GM19025 (cell line): ENCODE data around the gene GPS1.
A peak's percentile ranks its signal among the peaks of the same experiment; 100 is the strongest.

ENCODE experiments used
- ATAC-seq: cut with Tn5 transposase; IDR thresholded peaks from one replicate; pipeline ENCODE4 v1.9.1; 2021; ENCODE audit warnings: mild to moderate bottlenecking, low read depth, moderate library complexity; ENCODE audit not compliant: unreplicated experiment

Gene GPS1

DNA sequence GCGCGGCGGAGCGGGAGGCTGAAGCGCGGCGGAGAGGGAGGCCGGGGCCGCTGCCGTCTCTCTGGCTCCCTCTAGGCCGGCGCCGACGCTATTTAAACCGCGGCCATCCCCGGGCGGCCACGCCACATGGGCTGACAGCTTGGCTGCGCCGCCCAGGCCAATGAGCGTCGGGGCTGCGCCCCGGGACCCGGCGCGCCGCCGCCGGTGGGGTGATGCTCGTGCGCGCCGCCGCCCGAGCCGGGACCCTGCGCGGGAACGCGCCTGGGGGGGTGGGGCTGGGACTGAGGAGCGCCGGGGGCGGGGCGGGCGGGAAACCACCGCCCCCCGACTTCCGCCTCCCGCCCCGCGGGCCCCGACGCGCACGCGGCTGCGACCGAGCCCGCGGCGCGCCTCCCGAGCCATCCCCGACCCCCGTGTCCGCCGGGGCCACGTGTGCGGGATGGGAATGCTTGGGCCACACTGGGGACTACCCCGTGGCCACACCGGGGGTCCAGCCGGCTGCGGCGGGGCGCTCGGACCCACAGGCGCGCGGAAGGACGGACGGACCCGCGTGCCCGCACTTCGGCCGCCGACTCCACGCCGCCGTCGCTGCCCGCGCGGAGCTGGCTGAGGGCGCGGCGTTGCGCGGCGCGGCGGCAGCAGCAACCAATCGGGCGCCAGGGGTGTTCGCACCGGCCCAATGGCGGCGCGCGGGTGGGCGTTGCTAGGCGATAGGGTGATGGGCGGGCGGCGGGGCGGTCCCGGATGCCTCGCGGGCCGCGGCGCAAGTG is 46.7 kb downstream of the GPS1 start, which contains the start of gene FASN:
TSS of gene FASN (minus strand) at position 68 of the 770 bp plus-strand sequence. CDS start 1,791 bp downstream, outside the sequence.
- ATAC-seq, result peak; percentile 69

GRCh38 chr17:82098939-82099763 is 47.5 kb downstream of the GPS1 start:
- peak; percentile 3 for ATAC-seq

- no peak for ATAC-seq
These were observed 49.0 kb downstream of the GPS1 start for GRCh38 chr17:82100502-82101298.

DNA sequence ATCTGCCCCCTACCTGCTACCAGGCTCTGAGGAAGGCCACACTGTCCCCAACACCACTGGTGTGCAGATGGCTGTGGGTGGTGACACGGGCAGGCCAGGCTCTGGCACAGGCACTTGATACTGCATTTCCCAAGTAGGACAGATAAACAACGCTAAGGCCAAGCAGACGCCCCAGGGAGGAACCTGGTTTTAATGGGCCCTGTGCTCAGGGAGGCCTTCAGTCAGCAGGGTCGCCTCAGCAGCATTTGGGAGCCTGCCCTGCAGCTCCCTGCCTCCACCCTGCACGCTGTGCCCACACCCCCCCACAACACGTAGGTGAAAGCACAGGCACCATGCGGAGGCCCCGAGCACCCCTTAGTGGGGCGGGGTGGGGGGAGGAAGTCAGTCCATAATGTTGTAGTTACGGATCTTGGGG is 49.6 kb downstream of the GPS1 start:
- ATAC-seq, result no peak

DNA sequence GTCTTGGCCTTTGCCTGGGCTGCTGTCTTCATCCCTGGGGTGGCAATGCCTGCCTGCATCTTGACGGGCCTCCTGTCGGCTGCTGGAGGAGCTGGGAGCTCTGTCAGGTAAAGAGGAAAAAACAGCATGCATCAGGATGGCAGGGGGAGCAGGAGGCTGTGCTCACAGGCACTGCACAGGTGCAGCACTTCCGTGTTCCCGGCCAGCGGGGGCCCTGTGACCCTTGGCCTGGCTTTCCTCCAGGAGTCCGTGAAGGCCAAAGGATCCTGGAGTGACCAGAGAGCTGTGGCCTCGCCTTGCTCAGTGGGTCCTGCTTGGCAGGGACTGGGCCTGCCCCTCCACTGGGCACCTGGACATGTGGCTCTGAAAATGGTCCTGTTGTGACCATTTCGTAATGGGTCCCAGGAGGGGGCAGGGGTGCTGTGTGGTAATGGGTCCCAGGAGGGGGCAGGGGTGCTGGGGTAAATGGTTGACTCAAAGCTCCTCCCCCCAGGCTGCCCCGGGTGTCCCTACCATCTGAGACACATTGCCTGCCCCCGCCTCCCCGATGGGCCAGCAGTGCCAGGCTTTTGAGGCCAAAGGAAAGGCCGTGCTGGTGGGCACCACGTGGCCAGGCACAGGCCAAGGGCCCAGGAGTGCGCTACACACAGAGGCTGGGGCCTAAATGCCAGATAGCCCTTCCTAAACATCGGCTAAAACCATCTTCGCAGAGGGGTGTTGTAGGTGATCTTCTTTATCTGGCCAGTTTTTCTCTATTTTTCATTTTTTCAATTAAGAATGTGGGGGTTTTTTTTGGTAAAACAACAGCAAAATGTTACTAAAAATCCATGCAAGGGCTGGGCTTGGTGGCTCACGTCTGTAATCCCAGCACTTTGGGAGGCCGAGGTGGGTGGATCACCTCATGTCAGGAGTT is 50.3 kb downstream of the GPS1 start:
- no peak for ATAC-seq

DNA sequence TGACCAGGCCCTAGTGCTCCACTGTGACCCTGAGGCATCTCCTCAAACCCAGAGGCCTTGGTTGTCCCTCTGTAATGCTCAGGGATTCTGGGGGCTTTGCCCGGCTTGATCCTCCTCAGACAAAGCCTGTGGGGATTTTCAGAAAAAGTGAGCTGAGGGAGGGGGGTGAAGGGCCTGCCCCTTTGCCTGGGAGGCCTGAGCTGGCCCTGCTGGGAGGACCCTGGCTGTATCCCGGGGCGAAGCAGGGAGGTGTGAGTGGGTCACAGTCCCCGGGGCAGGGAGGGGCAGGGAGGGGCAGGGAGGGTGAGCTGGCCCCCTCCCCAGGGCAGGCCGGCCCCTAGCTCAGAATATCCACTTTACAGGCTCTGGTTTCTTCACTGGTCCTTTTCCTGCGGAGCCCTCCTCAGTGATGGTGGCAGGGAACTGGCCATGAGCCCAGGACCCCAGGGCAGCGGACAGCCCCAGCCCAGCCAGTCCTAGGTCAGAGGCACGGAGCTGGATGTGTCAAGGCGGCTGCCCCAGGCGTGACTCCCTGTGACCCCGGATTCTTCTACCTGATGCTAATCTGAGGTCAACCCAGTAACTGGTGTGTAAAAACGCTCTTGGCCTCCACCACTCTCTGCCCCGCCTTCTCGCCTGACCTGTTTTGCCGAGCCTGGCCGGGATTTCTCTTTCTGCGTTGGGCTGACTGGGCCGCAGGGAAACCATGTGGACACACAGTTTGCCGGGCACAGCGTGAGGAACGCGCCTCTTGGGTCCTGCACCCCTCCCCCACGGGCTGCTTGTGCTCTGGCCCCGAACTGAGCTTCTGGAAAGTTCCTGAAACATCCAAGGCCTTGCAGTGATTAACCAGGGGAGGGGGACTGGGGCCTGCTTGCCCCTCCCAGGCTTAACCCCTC is 52.1 kb downstream of the GPS1 start:
- no peak for ATAC-seq

DNA sequence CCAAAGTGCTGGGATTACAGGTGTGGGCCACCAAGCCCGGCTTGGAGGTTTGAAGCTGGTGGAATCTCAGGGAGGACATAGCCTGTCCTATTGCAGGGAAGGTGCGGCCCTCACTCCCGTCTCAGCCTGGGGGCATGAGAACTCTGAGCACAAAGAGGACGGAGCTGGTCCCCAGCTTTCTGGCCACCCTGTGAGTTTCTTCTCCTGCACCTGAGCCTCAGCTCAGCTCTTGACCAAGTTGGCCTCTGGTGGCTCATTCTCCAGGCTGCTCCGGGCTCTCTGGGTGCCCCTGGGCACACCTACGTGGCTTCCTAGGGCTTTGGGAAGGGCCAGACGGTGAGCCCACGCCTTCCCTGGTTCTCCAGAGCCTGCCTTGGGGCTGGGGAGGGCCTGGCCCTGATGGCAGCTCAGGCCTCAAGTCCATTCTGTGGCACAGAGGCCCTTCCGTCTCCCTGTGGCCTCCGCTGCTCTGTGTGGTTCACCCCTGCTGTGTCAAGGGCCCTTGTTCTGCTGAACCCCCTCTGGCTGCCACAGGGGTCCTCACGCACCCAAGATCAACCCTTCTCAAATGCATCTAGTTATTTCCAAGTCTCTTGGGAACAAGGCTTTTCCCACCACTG is 53.2 kb downstream of the GPS1 start:
- no peak for ATAC-seq

GRCh38 chr17:82105417-82105881 is 53.8 kb downstream of the GPS1 start:
- no peak for ATAC-seq

DNA sequence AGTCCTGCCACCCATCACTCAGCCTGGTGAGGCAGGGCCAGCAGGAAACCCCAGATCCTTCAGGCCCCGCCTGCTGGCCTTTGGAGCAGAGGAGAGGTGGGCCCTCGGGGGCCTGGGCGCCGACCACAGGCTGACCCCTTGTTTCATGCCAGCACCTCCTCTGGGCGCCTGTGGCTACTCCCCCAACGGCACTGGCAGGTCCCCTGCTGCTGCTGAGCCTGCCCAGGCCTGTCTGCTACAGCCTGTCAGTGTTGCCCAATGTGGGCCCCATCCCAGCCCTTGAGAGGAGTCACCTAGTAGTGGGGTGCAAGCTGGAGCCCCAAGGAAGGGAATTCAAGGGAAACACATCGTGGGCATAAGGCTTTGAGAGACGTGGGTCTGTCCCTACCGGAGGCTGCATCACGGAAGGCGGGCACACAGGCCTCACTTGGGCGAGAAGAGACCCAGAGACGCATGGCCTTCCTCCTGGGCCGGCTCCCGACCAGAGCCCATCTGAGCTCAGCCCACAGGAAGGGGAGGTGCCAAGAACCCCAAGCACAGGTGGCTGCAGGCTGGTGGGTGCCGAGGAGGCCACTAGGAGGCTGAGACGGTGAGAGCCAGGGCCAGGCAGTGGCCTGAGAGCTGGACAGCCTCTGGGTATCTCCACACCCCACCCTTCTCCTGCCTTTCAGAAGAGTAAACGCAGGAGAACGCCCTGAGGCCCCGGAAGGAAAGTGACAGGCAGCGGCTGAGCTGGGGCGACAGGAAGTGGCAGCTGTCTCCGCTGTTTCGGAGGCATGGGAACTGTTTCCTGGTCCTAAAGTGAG is 54.4 kb downstream of the GPS1 start:
- peak; percentile 86 for ATAC-seq

GRCh38 chr17:82106688-82107305 is 55.1 kb downstream of the GPS1 start:
- no peak for ATAC-seq
